Parathyroid adenoma (tissue), 2 donors: Measurements from ENCODE around the gene TNS2.

Experiments used
- H2AFZ ChIP-seq: fragments of 300-600 bp; sonication (generic); one replicate; pipeline ENCODE4 v1.7.0; 2017; ENCODE audit warnings: antibody characterized with exemption, mild to moderate bottlenecking
- H3K27ac ChIP-seq: fragments of 300-600 bp; sonication (generic); one replicate; pipeline ENCODE4 v1.7.0; 2017
- H3K27me3 ChIP-seq: fragments of 300-600 bp; sonication (generic); one replicate; pipeline ENCODE4 v1.7.0; 2017; ENCODE audit warnings: low read length; ENCODE audit not compliant: control insufficient read depth, insufficient read depth
- H3K36me3 ChIP-seq: fragments of 300-600 bp; sonication (generic); one replicate; pipeline ENCODE4 v1.7.0; 2017; ENCODE audit warnings: low read length; ENCODE audit not compliant: control insufficient read depth, insufficient read depth
- H3K4me1 ChIP-seq: fragments of 300-600 bp; sonication (generic); one replicate; pipeline ENCODE4 v1.7.0; 2017; ENCODE audit warnings: control low read depth
- H3K4me2 ChIP-seq: fragments of 300-600 bp; sonication (generic); one replicate; pipeline ENCODE4 v1.7.0; 2017; ENCODE audit warnings: low read length
- H3K4me3 ChIP-seq: fragments of 300-600 bp; sonication (generic); one replicate; pipeline ENCODE4 v1.7.0; 2017; ENCODE audit warnings: low read depth, low read length
- H3K79me2 ChIP-seq: fragments of 300-600 bp; sonication (generic); one replicate; pipeline ENCODE4 v1.7.0; 2017; ENCODE audit warnings: control low read depth
- H3K9ac ChIP-seq: fragments of 300-600 bp; sonication (generic); one replicate; pipeline ENCODE4 v1.7.0; 2017; ENCODE audit warnings: mild to moderate bottlenecking
- H3K9me3 ChIP-seq: fragments of 300-600 bp; sonication (generic); one replicate; pipeline ENCODE4 v1.7.0; 2017; ENCODE audit warnings: low read length; ENCODE audit not compliant: control insufficient read depth
- CTCF ChIP-seq: fragments of 300-600 bp; sonication (generic); IDR thresholded peaks from one replicate; pipeline ENCODE4 v1.7.0; 2017; ENCODE audit warnings: antibody characterized with exemption, mild to moderate bottlenecking
- donor health status: primary hyperparathyroidism.

Gene TNS2

GRCh38 chr12:53065975-53066931, 16.4 kb downstream of the TNS2 start:
- Histone ChIP-seq H3K9me3 (no peaks in the 10 kb centered on the region), H2AFZ (no peak overlapping the region), H3K9ac (no peak overlapping the region), H3K27ac (peak overlapping the region; percentile 69), H3K4me2 (no peak overlapping the region), H3K36me3 (no peaks in the 10 kb centered on the region), H3K27me3 (no peaks in the 10 kb centered on the region), H3K4me3 (no peak overlapping the region), H3K79me2 (no peaks in the 10 kb centered on the region), H3K4me1 (peaks cover 14% of the 10 kb centered on the region)
- TF ChIP-seq CTCF = peak; percentile 93

GRCh38 chr12:53067074-53067992, 17.5 kb downstream of the TNS2 start:
- TF ChIP-seq CTCF = no peak
- H2AFZ ChIP-seq = no peak overlapping the region
- H3K27ac ChIP-seq = no peak overlapping the region
- no peak overlapping the region for H3K9ac ChIP-seq
- no peak overlapping the region for H3K4me3 ChIP-seq
- no peaks in the 10 kb centered on the region for H3K79me2 ChIP-seq
- H3K36me3 ChIP-seq = no peaks in the 10 kb centered on the region
- peaks cover 5% of the 10 kb centered on the region for H3K4me1 ChIP-seq
- H3K4me2 ChIP-seq = no peak overlapping the region
- H3K9me3 ChIP-seq = no peaks in the 10 kb centered on the region
- H3K27me3 ChIP-seq = no peaks in the 10 kb centered on the region

DNA sequence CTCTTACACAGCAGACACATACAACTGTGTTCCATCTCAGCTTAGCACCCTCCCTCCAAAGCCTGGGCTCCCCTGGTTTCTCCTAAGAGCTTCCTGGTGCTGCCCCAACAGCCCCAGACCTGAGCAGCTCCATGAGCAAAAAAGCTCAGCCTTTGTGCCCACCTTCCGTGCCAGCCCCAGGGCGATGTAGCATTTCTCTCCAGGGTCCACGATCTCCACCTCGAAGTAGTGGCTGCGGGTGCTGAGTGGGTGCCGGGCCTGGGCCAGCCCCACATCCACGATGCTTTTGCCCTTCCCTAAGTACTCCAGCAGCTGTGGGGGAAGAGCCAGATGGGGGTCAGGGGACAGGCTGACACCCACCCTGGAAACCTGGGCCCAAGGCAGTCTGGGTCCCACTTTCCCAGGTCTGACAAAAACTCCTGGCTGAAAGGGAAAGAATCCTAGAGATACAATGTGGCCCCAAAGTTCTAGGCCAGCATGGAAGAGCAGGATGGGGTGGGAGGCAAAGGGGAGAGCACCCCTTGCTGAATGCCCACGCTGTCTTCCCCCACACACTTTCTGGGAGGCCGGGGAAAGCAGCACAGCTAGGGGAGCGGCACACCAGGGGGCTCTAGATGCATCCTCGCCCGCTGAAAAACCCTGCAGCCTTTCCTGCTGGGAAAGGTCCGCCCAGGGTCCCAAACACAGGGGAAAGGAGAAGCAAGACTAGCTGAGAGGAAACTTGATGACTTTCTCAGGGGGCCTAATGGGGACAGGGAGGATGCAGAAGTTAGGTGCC, 18.3 kb downstream of the TNS2 start:
- Histone ChIP-seq H3K27me3 (no peaks in the 10 kb centered on the region), H3K4me1 (peaks cover 5% of the 10 kb centered on the region), H3K9me3 (no peaks in the 10 kb centered on the region), H3K4me2 (no peak overlapping the region), H2AFZ (no peak overlapping the region), H3K36me3 (no peaks in the 10 kb centered on the region), H3K79me2 (no peaks in the 10 kb centered on the region), H3K4me3 (no peak overlapping the region), H3K9ac (no peak overlapping the region), H3K27ac (no peak overlapping the region)
- TF ChIP-seq CTCF = no peak

DNA sequence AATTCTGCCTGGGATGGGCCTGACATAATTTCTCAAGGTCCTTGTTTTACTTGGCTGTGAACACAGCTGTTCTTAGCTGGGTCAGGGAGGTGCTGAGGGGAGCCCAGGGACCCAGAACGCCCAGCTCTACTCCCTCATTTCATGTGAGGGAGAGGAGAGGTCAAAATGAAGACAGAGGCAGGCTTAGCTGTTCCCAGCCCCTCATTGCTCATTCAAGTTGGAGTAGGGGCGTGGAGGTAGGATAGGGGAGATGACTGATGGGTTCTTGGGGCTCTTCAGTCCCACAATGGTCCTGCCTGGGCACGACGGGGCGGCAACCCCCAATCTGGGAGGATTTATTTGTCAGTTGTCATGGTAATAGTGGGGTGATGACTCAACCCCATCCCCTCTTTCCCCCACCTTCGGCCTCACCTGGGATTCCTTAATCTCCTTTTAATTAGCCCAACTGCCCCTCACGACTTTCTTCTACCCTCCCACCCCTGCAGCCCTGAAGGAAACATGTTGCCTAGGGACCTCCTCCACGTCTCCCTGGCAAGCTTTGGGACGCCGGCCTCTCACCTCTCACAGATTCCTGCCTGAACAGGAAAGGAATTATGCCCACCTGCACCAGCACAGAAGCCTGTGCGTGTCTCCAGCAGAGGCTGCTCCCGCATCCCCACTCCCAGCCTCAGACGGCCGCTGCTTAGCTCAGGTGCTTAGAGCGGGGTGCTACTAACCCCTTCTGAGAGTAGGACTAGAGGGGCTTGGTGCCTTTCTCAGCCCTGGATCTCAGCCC, 19.1 kb downstream of the TNS2 start:
- no peak overlapping the region for H2AFZ ChIP-seq
- no peaks in the 10 kb centered on the region for H3K9me3 ChIP-seq
- H3K27me3 ChIP-seq = no peaks in the 10 kb centered on the region
- TF ChIP-seq CTCF = no peak
- H3K27ac ChIP-seq = no peak overlapping the region
- H3K4me1 ChIP-seq = peaks cover 5% of the 10 kb centered on the region
- no peak overlapping the region for H3K4me2 ChIP-seq
- H3K79me2 ChIP-seq = no peaks in the 10 kb centered on the region
- no peak overlapping the region for H3K9ac ChIP-seq
- no peaks in the 10 kb centered on the region for H3K36me3 ChIP-seq
- H3K4me3 ChIP-seq = no peak overlapping the region
